ENCODE data around the gene DUSP22.
A peak's percentile ranks its signal among the peaks of the same experiment; 100 is the strongest.

The DUSP22 gene

GRCh38 chr6:397056-397455 lies 104.8 kb downstream of the DUSP22 start:
- Mint-ChIP-seq H3K27me3 (peaks cover 2% of the 10 kb centered on the region), H3K9me3 (peaks cover 5% of the 10 kb centered on the region), H3K36me3 (peaks cover 60% of the 10 kb centered on the region), H3K4me1 (peaks cover 70% of the 10 kb centered on the region), H3K4me3 (peak overlapping the region; percentile 86), H3K27ac (peak overlapping the region; percentile 80)

- H3K4me3 Mint-ChIP-seq, result peak overlapping the region; percentile 86
- peaks cover 2% of the 10 kb centered on the region for H3K27me3 Mint-ChIP-seq
- H3K27ac Mint-ChIP-seq, result peak overlapping the region; percentile 80
- peaks cover 75% of the 10 kb centered on the region for H3K4me1 Mint-ChIP-seq
- peaks cover 65% of the 10 kb centered on the region for H3K36me3 Mint-ChIP-seq
- peaks cover 5% of the 10 kb centered on the region for H3K9me3 Mint-ChIP-seq
Measured at GRCh38 chr6:397604-398003, 105.3 kb downstream of the DUSP22 start.

GRCh38 chr6:398065-398464 lies 105.8 kb downstream of the DUSP22 start:
- Mint-ChIP-seq H3K27ac (peak overlapping the region; percentile 80), H3K9me3 (peaks cover 5% of the 10 kb centered on the region), H3K4me1 (peaks cover 80% of the 10 kb centered on the region), H3K4me3 (peak overlapping the region; percentile 86), H3K36me3 (peaks cover 69% of the 10 kb centered on the region), H3K27me3 (peaks cover 2% of the 10 kb centered on the region)

DNA sequence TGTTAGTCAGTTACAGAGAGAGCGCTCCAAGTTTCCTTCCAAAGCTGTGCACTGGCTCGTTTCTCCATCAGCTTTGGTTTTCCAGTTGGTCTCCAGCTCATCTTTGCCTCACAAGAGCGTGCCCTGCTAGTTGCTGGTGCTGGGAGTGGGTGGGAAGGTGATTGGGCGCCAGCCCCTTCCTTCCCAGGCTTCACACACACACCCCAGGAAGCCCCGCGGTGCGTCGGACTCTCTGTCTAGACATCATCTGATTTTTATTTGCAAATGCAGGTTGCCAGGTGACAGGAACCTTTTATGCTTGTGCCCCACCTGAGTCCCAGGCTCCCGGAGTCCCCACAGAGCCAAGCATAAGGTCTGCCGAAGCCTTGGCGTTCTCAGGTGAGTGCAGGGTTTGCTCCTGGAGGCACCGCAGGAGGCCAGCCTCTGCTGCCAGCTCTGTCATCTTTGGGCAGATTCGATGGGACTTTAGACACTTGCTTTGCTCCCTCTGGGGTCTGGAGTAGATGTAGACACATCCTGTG lies 106.3 kb downstream of the DUSP22 start:
- peaks cover 2% of the 10 kb centered on the region for H3K27me3 Mint-ChIP-seq
- H3K4me1 Mint-ChIP-seq, result peaks cover 84% of the 10 kb centered on the region
- H3K4me3 Mint-ChIP-seq, result peak overlapping the region; percentile 86
- H3K27ac Mint-ChIP-seq, result peak overlapping the region; percentile 86
- H3K36me3 Mint-ChIP-seq, result peaks cover 71% of the 10 kb centered on the region
- H3K9me3 Mint-ChIP-seq, result peaks cover 4% of the 10 kb centered on the region

GRCh38 chr6:399785-400534 lies 107.7 kb downstream of the DUSP22 start:
- Mint-ChIP-seq H3K4me1 (peaks cover 92% of the 10 kb centered on the region), H3K27ac (peak overlapping the region; percentile 94), H3K36me3 (peaks cover 77% of the 10 kb centered on the region), H3K9me3 (no peaks in the 10 kb centered on the region), H3K27me3 (no peaks in the 10 kb centered on the region), H3K4me3 (peak overlapping the region; percentile 86)

DNA sequence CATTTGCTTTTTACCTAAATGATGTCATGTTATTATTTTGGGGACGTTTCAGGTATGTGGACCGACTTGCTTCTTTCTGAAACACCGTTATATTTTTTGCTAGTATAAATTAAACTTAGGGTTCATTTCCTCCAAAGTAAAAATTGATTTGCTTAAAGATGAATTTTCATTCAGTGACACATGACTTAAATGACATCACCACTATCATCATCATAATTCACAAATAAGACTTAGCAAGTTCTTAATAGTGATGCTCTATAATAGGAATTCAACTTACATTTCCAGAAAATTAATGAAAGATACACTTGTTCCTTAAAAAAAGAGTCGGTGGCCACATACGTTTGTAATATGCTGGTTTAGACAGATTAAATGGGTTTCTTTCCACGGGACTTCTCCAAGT lies 108.5 kb downstream of the DUSP22 start:
- Mint-ChIP-seq H3K27ac (peak overlapping the region; percentile 59), H3K4me1 (peaks cover 89% of the 10 kb centered on the region), H3K36me3 (peaks cover 75% of the 10 kb centered on the region), H3K9me3 (no peaks in the 10 kb centered on the region), H3K4me3 (peak overlapping the region; percentile 93), H3K27me3 (no peaks in the 10 kb centered on the region)
